CD4-positive, alpha-beta T cell treated with Interleukin-15 for 4 hours (primary cell): ENCODE results near the gene PITPNM2.
A peak's percentile ranks its signal among the peaks of the same experiment; 100 is the strongest.

Experiments used
- DNase-seq: peaks from one replicate; pipeline ENCODE4 v3.0.0-alpha.2; 2020; ENCODE audit warnings: low spot score

PITPNM2 gene

DNA sequence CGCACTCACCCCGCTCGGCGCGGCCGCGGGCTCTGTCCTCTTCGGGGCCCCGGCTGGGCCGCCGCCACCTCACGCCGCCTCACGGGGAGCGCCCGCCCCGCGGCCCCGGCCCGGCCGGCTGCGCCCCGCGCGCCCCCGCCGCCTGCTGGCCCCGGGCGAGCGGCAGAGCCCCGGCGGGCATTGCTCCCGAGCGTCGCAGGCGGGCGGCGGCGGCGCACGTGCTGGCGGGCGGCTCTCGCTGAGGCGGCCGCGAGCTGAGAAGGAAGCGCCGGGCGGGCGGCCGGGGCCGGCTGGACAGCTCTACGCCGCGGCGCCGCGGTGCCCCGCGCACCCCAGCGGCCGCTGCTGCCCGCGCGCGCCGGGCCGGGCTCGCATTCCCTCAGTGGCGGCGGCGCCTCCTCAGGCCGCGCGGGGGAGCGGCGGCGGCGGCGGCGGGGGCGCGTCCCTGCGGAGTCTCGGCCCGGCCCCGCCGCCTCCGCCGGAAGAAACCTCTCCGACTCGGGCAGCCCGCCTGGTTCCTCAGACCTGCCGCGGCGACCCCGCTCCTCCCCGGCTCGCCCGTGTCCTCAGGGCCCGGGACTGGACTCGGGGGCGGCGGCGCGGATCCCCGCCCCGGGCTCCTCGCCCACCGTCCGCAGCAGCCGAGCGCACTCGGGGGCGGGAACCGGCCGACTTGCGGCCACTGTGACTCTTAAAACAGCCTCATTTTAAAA is at the start of gene PITPNM2:
PITPNM2 (minus strand) TSS at position 347 of the 713 bp plus-strand sequence. CDS start 116,500 bp downstream, outside the sequence.
- peak; percentile 56 for DNase-seq

DNA sequence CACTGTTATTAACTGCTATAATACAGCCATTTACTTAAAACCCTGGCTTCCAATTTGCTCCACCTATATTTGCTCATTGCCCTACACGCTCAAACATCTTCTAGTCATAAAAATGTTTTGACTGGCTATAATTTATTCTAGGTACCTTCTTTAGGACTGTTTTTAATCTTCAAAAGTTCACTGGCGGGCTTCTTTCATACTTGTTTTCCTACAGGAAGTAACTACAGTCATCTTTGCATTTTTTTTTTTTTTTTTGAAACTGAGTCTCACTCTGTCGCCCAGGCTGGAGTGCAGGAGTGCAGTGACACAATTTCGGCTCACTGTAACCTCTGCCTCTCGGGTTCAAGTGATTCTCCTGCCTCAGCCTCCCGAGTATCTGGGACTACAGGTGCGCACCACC is 49.5 kb upstream of the PITPNM2 start:
- DNase-seq = peak; percentile 10

GRCh38 chr12:123199936-123200335 is 49.0 kb upstream of the PITPNM2 start:
- no peak for DNase-seq

DNA sequence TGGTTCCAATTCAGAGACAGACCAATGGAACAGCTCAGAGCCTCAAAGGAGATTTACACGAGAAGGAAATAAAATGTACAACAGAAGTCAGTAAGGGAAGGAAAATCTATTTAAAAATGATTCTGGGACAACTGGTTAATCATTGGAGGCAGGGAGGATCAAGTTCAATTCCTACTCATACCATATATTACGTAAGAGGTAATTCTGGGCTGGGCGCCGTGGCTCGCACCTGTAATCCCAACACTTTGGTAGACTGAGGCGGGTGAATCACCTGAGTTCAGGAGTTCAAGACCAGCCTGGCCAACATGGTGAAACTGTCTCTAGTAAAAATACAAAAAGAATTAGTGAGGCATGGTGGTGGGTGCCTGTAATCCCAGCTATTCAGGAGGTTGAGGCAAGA is 36.7 kb upstream of the PITPNM2 start:
- DNase-seq = no peak

GRCh38 chr12:123180171-123180570 is 29.3 kb upstream of the PITPNM2 start:
- DNase-seq = no peak

- DNase-seq = no peak
These were observed 21.1 kb upstream of the PITPNM2 start for GRCh38 chr12:123171967-123172366.

GRCh38 chr12:123167329-123167728 is 16.4 kb upstream of the PITPNM2 start:
- no peak for DNase-seq

- no peak for DNase-seq
These were observed 14.6 kb upstream of the PITPNM2 start for GRCh38 chr12:123165537-123165936.

GRCh38 chr12:123164710-123165261 is 13.9 kb upstream of the PITPNM2 start:
- DNase-seq = no peak

DNA sequence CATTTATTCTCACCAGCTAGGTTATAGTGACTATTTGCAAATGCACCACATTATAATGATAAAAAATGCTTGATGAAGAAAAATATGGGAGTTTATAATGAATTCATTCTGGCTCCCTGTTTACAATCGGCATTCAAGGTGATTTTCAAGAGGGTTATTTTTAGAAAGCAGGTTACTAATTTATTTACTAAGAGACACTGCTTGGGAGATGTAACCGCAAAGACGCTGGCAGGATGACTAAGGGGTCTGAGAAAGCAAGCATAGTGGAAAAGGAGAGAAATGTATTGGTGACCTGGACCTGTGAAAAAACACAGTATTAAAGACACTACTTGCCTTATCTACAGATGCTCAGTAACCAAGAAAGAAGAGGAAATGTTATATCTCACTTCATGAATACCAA is 13.3 kb upstream of the PITPNM2 start:
- no peak for DNase-seq

- no peak for DNase-seq
These were observed 12.3 kb upstream of the PITPNM2 start for GRCh38 chr12:123163227-123163626.

DNA sequence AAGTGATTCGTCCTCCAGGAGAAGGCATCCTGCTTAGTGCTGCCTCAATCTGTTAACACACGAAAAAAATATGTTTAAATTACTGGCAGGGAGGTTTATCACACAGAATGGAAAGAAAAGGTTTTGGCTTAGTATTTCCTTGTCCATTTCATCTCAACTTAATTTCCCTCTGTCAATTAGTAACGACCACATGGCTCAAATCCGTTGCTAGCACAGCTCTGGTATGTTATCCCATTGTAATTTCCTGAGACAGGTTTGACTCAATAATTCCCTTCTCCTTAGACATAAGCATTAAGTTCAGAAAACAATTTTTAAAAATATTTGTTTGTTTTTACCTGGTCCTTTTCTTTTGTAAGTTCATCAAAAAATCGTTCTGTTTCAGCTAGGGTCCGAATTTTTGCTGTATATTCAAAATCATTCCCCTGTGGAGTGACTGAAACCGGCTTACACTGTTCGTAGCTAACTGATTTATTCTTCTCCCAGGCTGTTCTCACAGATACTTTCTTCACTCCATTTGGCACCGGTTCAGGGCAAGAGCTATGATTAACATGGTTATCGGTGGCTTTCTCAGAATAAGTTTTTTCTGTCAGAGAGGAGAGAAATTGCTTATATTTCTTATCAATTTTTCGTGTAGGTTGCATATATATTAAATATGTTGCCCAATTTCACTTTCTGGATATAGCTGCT is 10.1 kb upstream of the PITPNM2 start:
- DNase-seq = no peak

DNA sequence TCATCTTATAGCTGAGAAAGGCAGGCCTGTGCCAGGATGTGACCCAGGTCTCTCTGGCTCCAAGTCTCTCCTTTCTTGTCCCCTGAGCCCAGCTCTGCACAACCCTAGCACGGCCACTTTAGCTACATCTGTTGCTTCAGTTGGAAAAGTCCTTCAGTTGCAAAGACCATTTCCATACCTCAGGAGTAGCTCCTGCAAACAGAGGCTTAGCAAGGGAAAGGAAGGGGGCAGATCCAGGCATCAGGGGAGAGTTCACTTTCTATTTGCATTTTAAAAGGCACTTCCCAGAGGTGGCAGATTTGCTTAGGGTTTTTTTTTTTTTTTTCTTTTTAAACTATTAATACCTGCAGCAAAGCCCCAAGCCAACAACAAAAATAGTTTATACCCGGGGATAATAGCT is 3.0 kb upstream of the PITPNM2 start:
- no peak for DNase-seq

DNA sequence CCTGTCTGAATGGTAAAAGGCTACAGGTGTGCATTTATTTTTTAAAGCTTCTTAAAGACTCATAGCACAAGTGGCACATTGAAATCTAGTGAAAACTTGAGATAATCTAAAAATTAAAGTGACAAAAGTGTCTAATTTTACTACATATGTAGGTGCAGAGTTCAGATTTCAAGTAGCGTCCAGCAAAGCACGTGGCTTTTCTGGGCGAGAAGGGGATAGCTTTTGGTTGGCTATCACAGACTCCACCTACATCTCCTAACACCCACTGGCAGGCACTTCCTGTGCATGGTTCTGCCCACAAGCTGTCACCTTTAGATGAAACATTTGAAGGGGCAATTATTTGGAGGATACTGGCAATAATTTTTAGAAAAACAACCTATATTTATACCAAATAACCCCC is 1.9 kb upstream of the PITPNM2 start:
- no peak for DNase-seq

DNA sequence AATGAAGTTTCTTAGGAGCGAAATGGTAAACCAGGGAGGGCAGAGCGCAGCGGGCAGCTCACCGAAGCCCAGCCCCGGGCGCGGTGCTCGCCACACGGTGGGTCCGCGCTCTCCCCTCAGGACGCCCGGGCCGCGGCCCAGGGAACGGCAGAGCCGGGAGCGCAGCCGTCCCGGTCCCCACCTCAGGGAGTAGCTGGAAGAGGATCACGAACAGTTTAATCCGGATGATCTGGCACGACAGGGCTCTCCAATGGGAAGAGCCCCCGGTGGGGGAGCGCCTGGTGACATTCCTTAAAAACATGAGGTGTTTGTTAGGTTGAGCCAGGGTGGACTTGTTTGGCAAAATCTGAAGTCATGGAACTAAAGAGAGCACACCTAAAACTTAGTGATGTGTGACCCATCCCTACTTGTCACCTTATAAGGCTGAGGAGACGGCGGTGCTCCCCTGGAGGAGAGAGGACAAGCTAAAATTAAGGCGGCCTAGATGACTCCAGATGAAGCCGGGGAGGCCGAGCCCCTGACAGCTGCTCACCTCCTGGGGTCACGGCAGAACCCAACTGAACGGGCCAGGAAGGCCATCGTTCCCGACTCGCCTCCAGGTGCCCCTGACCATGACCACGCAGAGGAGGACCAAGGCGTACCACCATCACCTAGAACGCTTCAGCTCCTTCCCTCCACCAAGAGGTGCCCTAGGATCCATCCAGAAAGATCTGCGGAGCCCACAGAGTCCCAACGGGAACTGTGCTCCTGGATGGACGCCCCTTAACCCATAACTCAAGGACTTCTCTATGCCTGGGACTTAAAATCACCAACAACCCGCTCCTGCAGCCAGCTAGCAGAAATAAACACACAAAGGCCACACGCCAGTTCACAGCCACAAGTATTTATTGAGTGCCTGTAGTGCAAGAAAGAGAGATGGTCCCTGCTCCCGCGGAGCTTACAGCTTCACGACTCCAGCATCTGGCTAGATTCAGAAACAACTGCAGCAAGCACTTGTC is 866 bp upstream of the PITPNM2 start:
- DNase-seq = no peak

GRCh38 chr12:123150275-123150743 is 581 bp downstream of the PITPNM2 start:
- no peak for DNase-seq

- DNase-seq = no peak
These were observed 1.2 kb downstream of the PITPNM2 start for GRCh38 chr12:123149501-123150274.

DNA sequence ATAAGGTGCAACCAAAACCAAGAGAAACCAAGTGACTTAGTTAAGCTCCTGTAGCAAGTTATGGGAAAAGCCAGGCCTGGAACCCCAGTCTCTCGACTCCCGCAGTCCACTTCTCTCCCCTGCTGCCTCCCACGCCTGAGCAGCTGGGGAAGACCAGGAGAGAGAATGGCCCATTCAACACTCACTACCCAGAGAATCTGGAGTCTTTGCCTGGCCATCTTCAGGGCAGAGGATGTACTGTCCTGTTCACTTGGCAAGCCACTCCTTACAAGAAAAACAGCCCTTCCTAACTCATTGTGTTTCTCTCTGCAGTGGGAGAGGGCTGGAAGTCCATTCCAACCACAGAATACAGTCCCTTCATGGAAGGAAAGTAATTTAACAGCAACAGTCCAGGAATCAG is 1.8 kb downstream of the PITPNM2 start:
- no peak for DNase-seq

GRCh38 chr12:123148655-123149054 is 2.2 kb downstream of the PITPNM2 start:
- no peak for DNase-seq

DNA sequence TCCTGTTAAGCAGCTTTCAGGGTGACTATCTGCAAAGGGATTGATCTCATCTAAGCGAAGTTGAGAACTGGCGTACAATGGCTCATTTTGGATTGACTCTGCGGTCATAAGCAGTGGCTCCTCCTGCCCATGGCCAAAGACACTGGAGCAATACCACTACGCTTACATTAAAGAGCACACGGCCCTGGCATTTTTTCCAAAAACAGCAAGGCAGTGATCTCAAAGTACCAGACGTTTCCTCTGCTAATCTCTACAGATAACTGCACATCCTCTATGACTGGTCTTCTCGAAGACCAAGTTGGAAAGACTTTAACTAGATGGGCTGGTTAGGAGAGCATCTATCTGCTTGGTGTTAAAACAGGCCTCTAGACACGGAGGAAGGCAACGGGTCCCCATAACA is 2.7 kb downstream of the PITPNM2 start:
- no peak for DNase-seq

- DNase-seq = no peak
These were observed 5.7 kb downstream of the PITPNM2 start for GRCh38 chr12:123145211-123145610.
